Measurements from ENCODE around the gene NFKBIB. TPM values are rescaled to one million over a fixed set of nuclear protein-coding genes. Genes with fewer than 3 reads are reported as not detected.

Gene NFKBIB
- total RNA-seq, 1 experiment from 2014 or later = 33.8 TPM

- no peak overlapping the region for H2BK120ac ChIP-seq (ENCODE audit: low read depth, low read length, poor library complexity, severe bottlenecking)
- no peak overlapping the region for H3K56ac ChIP-seq (ENCODE audit: insufficient read length, low read depth, low read length)
- no peak overlapping the region for H3K23ac ChIP-seq (ENCODE audit: insufficient read length, low read depth, low read length)
- no peaks in the 10 kb centered on the region for H3K79me1 ChIP-seq (ENCODE audit: insufficient read depth, low read depth, low read length, poor library complexity, severe bottlenecking)
- H2BK15ac ChIP-seq (ENCODE audit: low read depth, low read length) = no peak overlapping the region
- no peak overlapping the region for H2AK5ac ChIP-seq (ENCODE audit: insufficient read length, low read length)
- H4K20me1 ChIP-seq (ENCODE audit: control insufficient read depth, insufficient read depth, insufficient read length) = no peaks in the 10 kb centered on the region
- no peak overlapping the region for H3K4ac ChIP-seq (ENCODE audit: low read depth, low read length)
- peaks cover 7 to 30% (median 24%) of the 10 kb centered on the region in 3 experiments; a peak in 6 of 7 replicates for H3K36me3 Mint-ChIP-seq (ENCODE audit: insufficient read depth in 1 of 3, low read depth in 3 of 3)
- no peak overlapping the region for H4K91ac ChIP-seq (ENCODE audit: insufficient read length, low read depth, low read length)
- peaks cover 4% of the 10 kb centered on the region for H3K27me3 Mint-ChIP-seq (ENCODE audit: low read depth)
- no peaks in the 10 kb centered on the region for H3K79me2 ChIP-seq (ENCODE audit: insufficient read depth, low read length)
- H3T11ph ChIP-seq (ENCODE audit: low read length) = no peak overlapping the region
- no peak overlapping the region for H3K18ac ChIP-seq (ENCODE audit: insufficient read length, low read depth, low read length)
- H4K8ac ChIP-seq (replicated peaks; ENCODE audit: insufficient read length, low read depth, low read length) = no peak overlapping the region
- no peaks in the 10 kb centered on the region for H3K9me3 ChIP-seq (ENCODE audit: control insufficient read depth, low read depth, low read length)
- no peak overlapping the region for H3K27ac ChIP-seq (ENCODE audit: insufficient read length, low read depth, low read length)
- H3K4me2 ChIP-seq (ENCODE audit: insufficient read depth, insufficient read length, low read length) = no peak overlapping the region
- no peak overlapping the region for H3K27ac Mint-ChIP-seq
- H2BK12ac ChIP-seq (ENCODE audit: insufficient read length, low read depth, low read length) = no peak overlapping the region
- peaks cover 2 to 6% of the 10 kb centered on the region in 2 experiments; a peak in 2 of 5 replicates for H3K9me3 Mint-ChIP-seq
- no CpG with 5 or more reads among the region's 2 CpGs for WGBS (ENCODE audit: extremely low coverage, insufficient read length, low lambda C conversion rate)
- no peak for DNase-seq
- H3K9ac ChIP-seq (ENCODE audit: extremely low read depth, insufficient read length, low read length) = no peak overlapping the region
- no peak overlapping the region for H4K5ac ChIP-seq (ENCODE audit: insufficient read length, low read depth, low read length)
- H3K4me3 Mint-ChIP-seq = no peak overlapping the region
- no peak overlapping the region for H2BK5ac ChIP-seq (ENCODE audit: insufficient read length, low read length)
- no peak overlapping the region for H2BK20ac ChIP-seq (ENCODE audit: low read depth, low read length, poor library complexity, severe bottlenecking)
- H3K23me2 ChIP-seq (ENCODE audit: insufficient read length, low read depth, low read length, poor library complexity, severe bottlenecking) = no peaks in the 10 kb centered on the region
- H3K27me3 ChIP-seq (ENCODE audit: insufficient read depth, low read length) = no peaks in the 10 kb centered on the region
- no peak overlapping the region for H2AFZ ChIP-seq (ENCODE audit: low read length)
- peaks cover 9 to 10% of the 10 kb centered on the region in 2 experiments for H3K4me1 Mint-ChIP-seq
- TF ChIP-seq CTCF (conservative IDR thresholded peaks at IDR 0.05) = no peak
- no peaks in the 10 kb centered on the region; the same call in 1 of the 2 replicates for H3K4me1 ChIP-seq (ENCODE audit: insufficient read depth, low read length)
- no peak overlapping the region for H3K14ac ChIP-seq (ENCODE audit: insufficient read depth, low read length)
Observed at GRCh38 chr19:38956264-38956663, 56.5 kb downstream of the NFKBIB start.
